H9 (cell line): ENCODE measurements around the gene ARID5A. TPM values are rescaled to one million over a fixed set of nuclear protein-coding genes. Genes with fewer than 3 reads are reported as not detected.

ENCODE experiments used
- DNase-seq: peaks from one replicate; pipeline ENCODE4 v3.0.0-alpha.2; 2017
- H2AFZ ChIP-seq: one replicate; pipeline ENCODE4 v1.6.1; 2013; ENCODE audit warnings: mild to moderate bottlenecking, low read length, control low read depth, moderate library complexity
- H2AK5ac ChIP-seq: 2 replicates; pipeline ENCODE4 v1.6.1; 2013; ENCODE audit warnings: low read length, control low read depth, mixed read lengths; ENCODE audit not compliant: insufficient read length
- H2BK120ac ChIP-seq: one replicate; pipeline ENCODE4 v1.6.1; 2013; ENCODE audit warnings: low read depth, mild to moderate bottlenecking, low read length, control low read depth, inconsistent platforms; ENCODE audit not compliant: poor library complexity, severe bottlenecking
- H2BK12ac ChIP-seq: 2 replicates; pipeline ENCODE4 v1.6.1; 2013; ENCODE audit warnings: low read length, control low read depth, mixed read lengths, low read depth; ENCODE audit not compliant: insufficient read length
- H2BK15ac ChIP-seq: 2 replicates; pipeline ENCODE4 v1.6.1; 2013; ENCODE audit warnings: low read depth, low read length, control low read depth
- H2BK20ac ChIP-seq: one replicate; pipeline ENCODE4 v1.6.1; 2013; ENCODE audit warnings: low read depth, mild to moderate bottlenecking, low read length, control low read depth, inconsistent platforms; ENCODE audit not compliant: poor library complexity, severe bottlenecking
- H2BK5ac ChIP-seq: 2 replicates; pipeline ENCODE4 v1.6.1; 2013; ENCODE audit warnings: low read length, control low read depth, mixed read lengths; ENCODE audit not compliant: insufficient read length
- H3K14ac ChIP-seq: 2 replicates; pipeline ENCODE4 v1.6.1; 2013; ENCODE audit warnings: low read length, control low read depth; ENCODE audit not compliant: insufficient read depth
- H3K18ac ChIP-seq: 2 replicates; pipeline ENCODE4 v1.6.1; 2013; ENCODE audit warnings: low read depth, mild to moderate bottlenecking, mixed read lengths, low read length, control low read depth; ENCODE audit not compliant: insufficient read length
- H3K23ac ChIP-seq: 2 replicates; pipeline ENCODE4 v1.6.1; 2013; ENCODE audit warnings: low read length, control low read depth, mixed read lengths, low read depth; ENCODE audit not compliant: insufficient read length
- H3K23me2 ChIP-seq: 2 replicates; pipeline ENCODE4 v1.6.1; 2013; ENCODE audit warnings: low read depth, mild to moderate bottlenecking, mixed read lengths, low read length, control low read depth; ENCODE audit not compliant: insufficient read length, poor library complexity, severe bottlenecking
- H3K27ac ChIP-seq: 2 replicates; pipeline ENCODE4 v1.5.1; 2013; ENCODE audit warnings: low read length, control low read depth, mixed read lengths, low read depth; ENCODE audit not compliant: insufficient read length
- H3K27me3 ChIP-seq: 2 replicates; pipeline ENCODE4 v1.6.1; 2013; ENCODE audit warnings: low read length, control low read depth, inconsistent platforms; ENCODE audit not compliant: insufficient read depth
- H3K4ac ChIP-seq: 2 replicates; pipeline ENCODE4 v1.6.1; 2013; ENCODE audit warnings: low read depth, mild to moderate bottlenecking, control low read depth, inconsistent platforms, low read length, moderate library complexity
- H3K4me1 ChIP-seq: 2 replicates; pipeline ENCODE4 v1.6.1; 2013; ENCODE audit warnings: low read length, control low read depth, inconsistent platforms; ENCODE audit not compliant: insufficient read depth
- H3K4me2 ChIP-seq: 2 replicates; pipeline ENCODE4 v1.6.1; 2013; ENCODE audit warnings: low read length, control low read depth, mixed read lengths; ENCODE audit not compliant: insufficient read length, insufficient read depth
- H3K56ac ChIP-seq: 2 replicates; pipeline ENCODE4 v1.6.1; 2013; ENCODE audit warnings: low read depth, mild to moderate bottlenecking, mixed read lengths, low read length, control low read depth; ENCODE audit not compliant: insufficient read length
- H3K79me1 ChIP-seq: 2 replicates; pipeline ENCODE4 v1.6.1; 2013; ENCODE audit warnings: low read depth, mild to moderate bottlenecking, moderate library complexity, low read length, control low read depth, inconsistent platforms; ENCODE audit not compliant: insufficient read depth, poor library complexity, severe bottlenecking
- H3K79me2 ChIP-seq: 2 replicates; pipeline ENCODE4 v1.6.1; 2013; ENCODE audit warnings: low read length, control low read depth, inconsistent platforms; ENCODE audit not compliant: insufficient read depth
- H3K9ac ChIP-seq: 2 replicates; pipeline ENCODE4 v1.6.1; 2013; ENCODE audit warnings: low read length, control low read depth, mixed read lengths; ENCODE audit not compliant: insufficient read length; ENCODE audit errors: extremely low read depth
- H3K9me3 ChIP-seq: one replicate; pipeline ENCODE4 v1.6.1; 2013; ENCODE audit warnings: low read depth, low read length, inconsistent platforms; ENCODE audit not compliant: control insufficient read depth
- H3T11ph ChIP-seq: one replicate; pipeline ENCODE4 v1.6.1; 2013; ENCODE audit warnings: mild to moderate bottlenecking, low read length, control low read depth, inconsistent platforms
- H4K20me1 ChIP-seq: one replicate; pipeline ENCODE4 v1.6.1; 2013; ENCODE audit not compliant: control insufficient read depth, insufficient read length, insufficient read depth
- H4K5ac ChIP-seq: 2 replicates; pipeline ENCODE4 v1.6.1; 2013; ENCODE audit warnings: low read depth, mild to moderate bottlenecking, mixed read lengths, low read length, control low read depth; ENCODE audit not compliant: insufficient read length
- H4K8ac ChIP-seq: replicated peaks from 2 replicates; pipeline ENCODE4 v1.6.1; 2013; ENCODE audit warnings: low read length, control low read depth, mixed read lengths, low read depth; ENCODE audit not compliant: insufficient read length
- H4K91ac ChIP-seq: 2 replicates; pipeline ENCODE4 v1.6.1; 2013; ENCODE audit warnings: low read depth, mild to moderate bottlenecking, moderate library complexity, mixed read lengths, low read length, control low read depth; ENCODE audit not compliant: insufficient read length
- H3K27ac Mint-ChIP-seq, 3 experiments: 2 replicates in 2 of 3; 3 replicates in 1 of 3; pipeline ENCODE4 v1.8.0; 2020 to 2021; ENCODE audit warnings: mixed read lengths in 3 of 3, mild to moderate bottlenecking in 1 of 3, moderate library complexity in 1 of 3
- H3K27me3 Mint-ChIP-seq: 2 replicates; pipeline ENCODE4 v1.8.0; 2021; ENCODE audit warnings: low read depth, mild to moderate bottlenecking, moderate library complexity, mixed read lengths
- H3K36me3 Mint-ChIP-seq, 3 experiments: 2 replicates in 2 of 3; 3 replicates in 1 of 3; pipeline ENCODE4 v1.8.0; 2020 to 2021; ENCODE audit warnings: low read depth in 3 of 3, mixed read lengths in 3 of 3; ENCODE audit not compliant: insufficient read depth in 1 of 3
- H3K4me1 Mint-ChIP-seq, 2 experiments: 2 replicates each; pipeline ENCODE4 v1.8.0; 2020; ENCODE audit warnings: mixed read lengths in 2 of 2
- H3K4me3 Mint-ChIP-seq, 2 experiments: 2 replicates in 1 of 2; 3 replicates in 1 of 2; pipeline ENCODE4 v1.8.0; 2020 to 2021; ENCODE audit warnings: mild to moderate bottlenecking in 2 of 2, mixed read lengths in 2 of 2, moderate library complexity in 1 of 2
- H3K9me3 Mint-ChIP-seq, 2 experiments: 2 replicates in 1 of 2; 3 replicates in 1 of 2; pipeline ENCODE4 v1.8.0; 2020; ENCODE audit warnings: mild to moderate bottlenecking in 2 of 2, mixed read lengths in 2 of 2, moderate library complexity in 1 of 2
- WGBS: extraction: QIAGEN DNeasy Blood & Tissue Kit; methylation state at CpG from one replicate; pipeline ENCODE4 v1.1.7; 2013; ENCODE audit warnings: missing lambda C conversion rate, low lambda C conversion rate, mixed read lengths; ENCODE audit not compliant: insufficient read length; ENCODE audit errors: extremely low coverage; 5-methylcytosine and 5-hydroxymethylcytosine counted together
- total RNA-seq: library from RNA; stranded (reverse); gene quantifications from 2 replicates; pipeline ENCODE4 v1.2.1, GENCODE V29; 2021
- TF ChIP-seq, protein P1 (sequence below): fragments of 200-600 bp; sonication (generic); conservative IDR thresholded peaks from 3 replicates; pipeline ENCODE4 v1.8.0; 2021; ENCODE audit warnings: antibody characterized with exemption, mild to moderate bottlenecking

The ARID5A gene
- total RNA-seq, 1 experiment from 2014 or later = 4.5 TPM

DNA sequence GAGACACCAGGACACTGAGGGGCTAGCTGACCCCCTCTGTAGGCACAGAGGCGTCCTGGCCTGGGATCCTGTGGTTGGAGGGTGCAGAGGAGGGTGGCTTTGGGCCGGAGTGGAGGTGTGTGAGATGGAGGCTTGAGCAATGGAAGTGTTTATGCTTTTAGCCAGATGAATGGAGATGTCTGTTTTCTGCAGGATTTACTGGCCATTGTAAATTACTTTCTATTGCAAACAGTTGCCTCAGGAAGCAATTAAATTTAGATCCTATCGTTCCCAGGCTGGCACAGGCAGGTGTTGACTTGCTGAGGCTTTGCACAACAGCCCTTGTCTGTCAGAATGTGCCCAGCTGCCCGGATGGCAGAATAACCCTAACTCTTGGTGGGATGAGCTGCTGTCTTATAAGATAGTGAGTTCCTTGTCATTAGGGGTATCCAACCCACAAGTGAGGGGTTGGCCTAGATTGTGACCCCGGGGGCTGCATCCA lies 1.8 kb upstream of the ARID5A start:
- Histone ChIP-seq H3K23me2 (peaks cover 19% of the 10 kb centered on the region), H4K91ac (no peak overlapping the region), H3K9me3 (no peaks in the 10 kb centered on the region), H3K14ac (no peak overlapping the region), H2BK5ac (no peak overlapping the region), H3K27ac (no peak overlapping the region), H3K4me2 (no peak overlapping the region), H3K79me2 (no peaks in the 10 kb centered on the region), H3K4me1 (peaks cover 3% of the 10 kb centered on the region; the same call in 1 of the 2 replicates), H2AK5ac (no peak overlapping the region), H3K79me1 (no peaks in the 10 kb centered on the region), H4K20me1 (no peaks in the 10 kb centered on the region), H3K18ac (no peak overlapping the region), H3K9ac (no peak overlapping the region), H3K23ac (no peak overlapping the region), H3K56ac (no peak overlapping the region), H2BK15ac (no peak overlapping the region), H2BK20ac (no peak overlapping the region), H2BK120ac (no peak overlapping the region), H4K5ac (no peak overlapping the region), H3K27me3 (peaks cover 12% of the 10 kb centered on the region; the same call in 1 of the 2 replicates), H2BK12ac (no peak overlapping the region), H4K8ac (no peak overlapping the region), H3K4ac (no peak overlapping the region), H2AFZ (no peak overlapping the region), H3T11ph (no peak overlapping the region)
- H3K27me3 Mint-ChIP-seq = peaks cover 57% of the 10 kb centered on the region
- TF ChIP-seq, protein P1, sequence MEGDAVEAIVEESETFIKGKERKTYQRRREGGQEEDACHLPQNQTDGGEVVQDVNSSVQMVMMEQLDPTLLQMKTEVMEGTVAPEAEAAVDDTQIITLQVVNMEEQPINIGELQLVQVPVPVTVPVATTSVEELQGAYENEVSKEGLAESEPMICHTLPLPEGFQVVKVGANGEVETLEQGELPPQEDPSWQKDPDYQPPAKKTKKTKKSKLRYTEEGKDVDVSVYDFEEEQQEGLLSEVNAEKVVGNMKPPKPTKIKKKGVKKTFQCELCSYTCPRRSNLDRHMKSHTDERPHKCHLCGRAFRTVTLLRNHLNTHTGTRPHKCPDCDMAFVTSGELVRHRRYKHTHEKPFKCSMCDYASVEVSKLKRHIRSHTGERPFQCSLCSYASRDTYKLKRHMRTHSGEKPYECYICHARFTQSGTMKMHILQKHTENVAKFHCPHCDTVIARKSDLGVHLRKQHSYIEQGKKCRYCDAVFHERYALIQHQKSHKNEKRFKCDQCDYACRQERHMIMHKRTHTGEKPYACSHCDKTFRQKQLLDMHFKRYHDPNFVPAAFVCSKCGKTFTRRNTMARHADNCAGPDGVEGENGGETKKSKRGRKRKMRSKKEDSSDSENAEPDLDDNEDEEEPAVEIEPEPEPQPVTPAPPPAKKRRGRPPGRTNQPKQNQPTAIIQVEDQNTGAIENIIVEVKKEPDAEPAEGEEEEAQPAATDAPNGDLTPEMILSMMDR = no peak
- no peak for DNase-seq
- no peak overlapping the region for H3K27ac Mint-ChIP-seq
- no peaks in the 10 kb centered on the region for H3K36me3 Mint-ChIP-seq
- H3K9me3 Mint-ChIP-seq = no peaks in the 10 kb centered on the region
- no peak overlapping the region for H3K4me3 Mint-ChIP-seq
- peaks cover 28 to 43% of the 10 kb centered on the region in 2 experiments for H3K4me1 Mint-ChIP-seq
- WGBS = no CpG with 5 or more reads among the region's 5 CpGs
